Calu3 (cell line): Measurements from ENCODE around the gene NBAS. TPM values are rescaled to one million over a fixed set of nuclear protein-coding genes. Genes with fewer than 3 reads are reported as not detected.
"Not testable (repeated sequence)": the region's sequence is repeated elsewhere in the genome, so short reads cannot be mapped to it uniquely, and the experiment has no call there.

Source experiments
- BruUV-seq: library from RNA; stranded (reverse); fragments of 400-500 nt; replicated peaks from 2 replicates; lab custom pipeline; 2021; lab: Mats Ljungman, UMichigan
- CTCF ChIA-PET: fragments of 300-600 bp; sonication (Branson Sonifier 250); formaldehyde crosslinking; loops from one replicate; lab custom pipeline; 2022; ENCODE audit warnings: antibody characterized with exemption; lab: Charles Lee
- DNase-seq: peaks from one replicate; pipeline ENCODE4 v3.0.0; 2022
- H3K27ac Mint-ChIP-seq: one replicate; pipeline ENCODE4 v1.8.0; 2022; ENCODE audit warnings: mixed read lengths; ENCODE audit not compliant: unreplicated experiment
- H3K27me3 Mint-ChIP-seq: one replicate; pipeline ENCODE4 v1.8.0; 2022; ENCODE audit warnings: mixed read lengths; ENCODE audit not compliant: unreplicated experiment
- H3K36me3 Mint-ChIP-seq: one replicate; pipeline ENCODE4 v1.8.0; 2022; ENCODE audit warnings: mild to moderate bottlenecking, moderate library complexity, mixed read lengths; ENCODE audit not compliant: insufficient read depth, unreplicated experiment
- H3K4me1 Mint-ChIP-seq: one replicate; pipeline ENCODE4 v1.8.0; 2022; ENCODE audit warnings: mild to moderate bottlenecking, low read depth, mixed read lengths; ENCODE audit not compliant: unreplicated experiment
- H3K4me3 Mint-ChIP-seq: one replicate; pipeline ENCODE4 v1.8.0; 2022; ENCODE audit warnings: mild to moderate bottlenecking, low read depth, moderate library complexity, mixed read lengths; ENCODE audit not compliant: unreplicated experiment
- H3K9me3 Mint-ChIP-seq: one replicate; pipeline ENCODE4 v1.8.0; 2022; ENCODE audit warnings: low read depth, mixed read lengths; ENCODE audit not compliant: unreplicated experiment
- intact Hi-C: fragments of 100-400 bp; cut with micrococcal nuclease; formaldehyde crosslinking; loops from one replicate; pipeline ENCODE4 v1.10.0; 2022; ENCODE audit not compliant: unreplicated experiment
- total RNA-seq: library from RNA; stranded (reverse); gene quantifications from 2 replicates; pipeline ENCODE4 v1.2.3, GENCODE V29; 2022
- TF ChIP-seq, protein P1 (sequence below): fragments of 200-600 bp; IDR thresholded peaks from one replicate; pipeline ENCODE4 v1.8.0; 2022; ENCODE audit warnings: antibody characterized with exemption; ENCODE audit not compliant: unreplicated experiment

The NBAS gene
- total RNA-seq, 1 experiment from 2014 or later: 30.4 TPM

DNA sequence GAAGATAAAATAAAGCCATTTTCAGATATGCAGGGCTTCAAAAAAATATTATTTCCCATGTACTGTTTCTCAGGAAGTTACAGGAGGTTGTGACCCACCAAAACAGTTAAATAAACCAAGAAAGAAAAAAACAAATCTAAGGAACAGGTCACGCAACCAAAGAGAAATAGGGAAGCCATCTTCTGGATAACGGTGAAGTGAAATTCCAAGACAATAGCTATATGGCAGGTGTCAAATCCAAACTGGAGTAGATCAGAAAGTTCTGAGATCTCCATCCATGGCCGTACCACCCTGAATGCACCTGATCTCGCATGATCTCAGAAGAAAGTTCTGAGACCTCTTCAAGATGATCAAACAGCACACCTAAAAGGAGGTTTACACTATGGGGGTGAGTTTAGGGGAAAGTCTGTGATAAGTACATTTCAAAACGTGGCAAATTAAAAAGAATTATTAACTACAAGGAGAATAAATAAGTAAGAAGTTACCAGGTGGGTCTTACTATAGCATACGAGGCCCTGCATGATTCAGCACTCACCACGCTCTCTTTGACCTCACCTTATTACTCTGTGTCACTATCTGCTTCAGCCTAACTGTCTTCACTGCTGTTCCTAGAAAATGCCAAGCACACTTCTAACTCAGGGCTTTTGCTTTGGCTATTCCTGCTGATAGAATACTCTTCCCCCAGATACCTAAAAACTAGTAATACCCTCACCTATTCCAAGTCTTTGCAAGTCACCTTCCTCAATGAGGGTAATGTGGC, 29.9 kb downstream of the NBAS start:
- CTCF ChIA-PET: no interaction called here
- H3K27me3 Mint-ChIP-seq: no peaks in the 10 kb centered on the region
- DNase-seq: no peak
- TF ChIP-seq, protein P1, sequence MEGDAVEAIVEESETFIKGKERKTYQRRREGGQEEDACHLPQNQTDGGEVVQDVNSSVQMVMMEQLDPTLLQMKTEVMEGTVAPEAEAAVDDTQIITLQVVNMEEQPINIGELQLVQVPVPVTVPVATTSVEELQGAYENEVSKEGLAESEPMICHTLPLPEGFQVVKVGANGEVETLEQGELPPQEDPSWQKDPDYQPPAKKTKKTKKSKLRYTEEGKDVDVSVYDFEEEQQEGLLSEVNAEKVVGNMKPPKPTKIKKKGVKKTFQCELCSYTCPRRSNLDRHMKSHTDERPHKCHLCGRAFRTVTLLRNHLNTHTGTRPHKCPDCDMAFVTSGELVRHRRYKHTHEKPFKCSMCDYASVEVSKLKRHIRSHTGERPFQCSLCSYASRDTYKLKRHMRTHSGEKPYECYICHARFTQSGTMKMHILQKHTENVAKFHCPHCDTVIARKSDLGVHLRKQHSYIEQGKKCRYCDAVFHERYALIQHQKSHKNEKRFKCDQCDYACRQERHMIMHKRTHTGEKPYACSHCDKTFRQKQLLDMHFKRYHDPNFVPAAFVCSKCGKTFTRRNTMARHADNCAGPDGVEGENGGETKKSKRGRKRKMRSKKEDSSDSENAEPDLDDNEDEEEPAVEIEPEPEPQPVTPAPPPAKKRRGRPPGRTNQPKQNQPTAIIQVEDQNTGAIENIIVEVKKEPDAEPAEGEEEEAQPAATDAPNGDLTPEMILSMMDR: no peak
- no peaks in the 10 kb centered on the region for H3K9me3 Mint-ChIP-seq
- H3K27ac Mint-ChIP-seq: no peak overlapping the region
- H3K4me3 Mint-ChIP-seq: no peak overlapping the region
- intact Hi-C loops: no loop called here
- BruUV-seq: no TSS peak
- peaks cover 8% of the 10 kb centered on the region for H3K36me3 Mint-ChIP-seq
- H3K4me1 Mint-ChIP-seq: no peaks in the 10 kb centered on the region

DNA sequence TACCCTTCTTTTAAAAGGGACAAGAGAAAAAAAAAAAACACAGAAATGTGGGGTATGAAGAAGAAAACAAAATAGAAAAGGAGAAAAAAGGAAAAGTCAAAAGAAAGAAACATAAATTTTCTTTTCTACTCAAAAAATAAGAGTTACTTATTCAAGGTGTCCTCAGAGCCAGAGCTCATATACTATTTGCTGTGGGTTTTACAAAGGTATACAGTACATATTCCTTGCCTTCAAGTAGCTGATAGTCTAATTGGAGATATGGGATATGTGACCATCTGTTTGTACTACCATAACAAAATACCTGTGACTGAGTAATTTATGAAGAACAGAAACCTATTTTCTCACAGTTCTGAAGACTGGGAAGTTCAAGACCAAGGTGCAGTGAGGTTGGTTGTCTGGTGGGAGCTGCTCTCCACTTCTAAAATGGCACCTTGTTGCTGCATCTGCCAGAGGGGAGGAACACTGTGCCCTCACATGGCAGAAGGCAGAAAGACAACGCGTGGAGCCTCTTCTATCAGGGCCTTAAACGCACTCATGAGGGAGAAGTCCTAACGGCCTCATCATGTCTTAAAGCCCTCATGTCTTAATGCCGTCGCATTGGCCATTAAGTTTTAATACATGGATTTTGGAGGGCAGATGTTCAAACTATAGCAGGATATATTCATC, 33.9 kb downstream of the NBAS start:
- CTCF ChIA-PET: interaction anchor here (0.7 kb wide), 1 partner anchor 8 kb away, joined by 3 read pairs; no protein-coding TSS in a partner anchor
- Mint-ChIP-seq H3K9me3 (no peaks in the 10 kb centered on the region), H3K36me3 (peaks cover 7% of the 10 kb centered on the region), H3K27ac (no peak overlapping the region), H3K4me3 (no peak overlapping the region), H3K27me3 (no peaks in the 10 kb centered on the region), H3K4me1 (no peaks in the 10 kb centered on the region)
- no peak for DNase-seq
- BruUV-seq: no TSS peak
- intact Hi-C loops: no loop called here
- TF ChIP-seq, protein P1: no peak

DNA sequence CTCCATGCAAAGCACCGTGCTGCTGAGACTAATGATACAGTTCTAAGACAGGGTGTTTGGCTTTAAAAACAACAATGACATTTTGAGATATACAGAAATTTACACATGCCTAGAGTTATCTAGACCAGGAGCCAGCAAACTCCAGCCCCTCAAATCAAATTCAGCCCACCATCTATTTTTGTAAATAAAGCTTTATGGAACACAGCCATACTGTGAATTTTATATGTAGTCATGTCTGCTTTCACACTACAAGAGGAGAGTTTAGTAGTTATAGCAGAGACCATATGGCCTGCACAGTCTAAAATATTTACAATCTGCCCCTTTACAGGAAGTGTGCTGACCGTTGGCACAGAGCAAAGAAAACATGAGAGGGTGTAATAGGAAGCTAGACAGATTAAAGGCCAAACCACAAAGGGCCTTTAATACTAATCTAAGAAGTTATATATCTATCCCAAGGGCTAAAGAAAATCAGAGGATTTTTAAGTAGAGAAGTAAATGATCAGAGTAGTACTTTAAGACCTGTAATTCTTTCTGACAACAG, 39.4 kb downstream of the NBAS start:
- no peaks in the 10 kb centered on the region for H3K27me3 Mint-ChIP-seq
- intact Hi-C loops: no loop called here
- CTCF ChIA-PET: no interaction called here
- BruUV-seq: no TSS peak
- TF ChIP-seq, protein P1: no peak
- no peak overlapping the region for H3K27ac Mint-ChIP-seq
- no peaks in the 10 kb centered on the region for H3K9me3 Mint-ChIP-seq
- H3K4me3 Mint-ChIP-seq: no peak overlapping the region
- peaks cover 7% of the 10 kb centered on the region for H3K36me3 Mint-ChIP-seq
- H3K4me1 Mint-ChIP-seq: no peaks in the 10 kb centered on the region
- DNase-seq: no peak

DNA sequence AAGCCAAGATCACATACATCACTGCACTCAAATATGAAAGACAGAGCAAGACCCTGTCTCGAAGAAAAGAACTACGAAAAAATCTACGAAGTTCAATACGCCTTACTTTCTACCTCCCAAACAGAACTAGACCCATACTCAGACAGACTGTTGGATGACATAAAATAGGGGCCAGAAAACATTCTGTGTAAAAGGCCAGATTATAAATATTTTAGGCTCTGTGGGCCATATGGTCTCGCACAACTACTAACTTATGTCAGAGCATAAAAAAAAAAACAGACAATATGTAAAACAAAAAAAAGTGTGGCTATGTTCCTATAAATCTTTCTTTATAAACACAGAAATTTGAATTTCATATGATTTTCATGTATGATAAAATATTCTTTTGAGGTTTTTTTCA, 40.8 kb downstream of the NBAS start:
- H3K4me1 Mint-ChIP-seq: no peaks in the 10 kb centered on the region
- H3K27ac Mint-ChIP-seq: no peak overlapping the region
- intact Hi-C loops: no loop called here
- H3K4me3 Mint-ChIP-seq: no peak overlapping the region
- DNase-seq: no peak
- CTCF ChIA-PET: no interaction called here
- no peaks in the 10 kb centered on the region for H3K9me3 Mint-ChIP-seq
- no TSS peak for BruUV-seq
- H3K27me3 Mint-ChIP-seq: no peaks in the 10 kb centered on the region
- TF ChIP-seq, protein P1: no peak
- peaks cover 7% of the 10 kb centered on the region for H3K36me3 Mint-ChIP-seq

DNA sequence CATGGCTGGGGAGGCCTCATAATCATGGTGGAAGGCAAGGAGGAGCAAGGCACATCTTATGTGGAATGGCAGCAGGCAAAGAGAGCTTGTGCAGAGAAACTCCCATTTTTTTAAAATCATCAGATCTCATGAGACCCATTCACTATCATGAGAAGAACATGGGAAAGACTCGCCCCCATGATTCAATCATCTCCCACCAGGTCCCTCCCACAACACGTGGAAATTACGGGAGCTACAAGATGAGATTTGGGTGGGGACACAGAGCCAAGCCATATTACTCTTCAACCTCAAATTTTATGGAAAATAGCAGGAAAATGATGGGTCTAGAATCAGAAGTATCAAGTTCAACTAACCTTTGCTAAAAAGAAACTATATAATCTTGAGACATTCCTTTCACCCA, 42.4 kb downstream of the NBAS start:
- H3K27me3 Mint-ChIP-seq, H3K4me1 Mint-ChIP-seq, CTCF ChIA-PET, H3K36me3 Mint-ChIP-seq, DNase-seq, BruUV-seq, H3K27ac Mint-ChIP-seq, H3K9me3 Mint-ChIP-seq, intact Hi-C loops, H3K4me3 Mint-ChIP-seq: not testable (repeated sequence)
